Thymus (tissue), 11 donors: ENCODE measurements around the gene LXN. TPM values are rescaled to one million over a fixed set of nuclear protein-coding genes. Genes with fewer than 3 reads are reported as not detected.
"Not testable (repeated sequence)": the region's sequence is repeated elsewhere in the genome, so short reads cannot be mapped to it uniquely, and the experiment has no call there.

Experiments
- DNase-seq, 9 donors: peaks; one replicate each; pipeline ENCODE4 v3.0.0-alpha.2; 2013; ENCODE audit warnings: low spot score in 9 of 9, low read depth in 6 of 9, missing footprints in 1 of 9
- H3K27ac ChIP-seq, 2 donors: one replicate each; pipeline ENCODE4 v1.5.1; 2013; ENCODE audit warnings: control low read depth in 1 of 2, low read depth in 1 of 2, low read length in 1 of 2, mild to moderate bottlenecking in 1 of 2, moderate library complexity in 1 of 2
- H3K27me3 ChIP-seq, 2 donors: one replicate each; pipeline ENCODE4 v1.5.1; 2013; ENCODE audit warnings: low read length in 1 of 2; ENCODE audit not compliant: control insufficient read depth in 2 of 2, insufficient read depth in 1 of 2
- H3K36me3 ChIP-seq, 2 donors: one replicate each; pipeline ENCODE4 v1.5.1; 2013; ENCODE audit warnings: low read length in 1 of 2, mild to moderate bottlenecking in 1 of 2, moderate library complexity in 1 of 2; ENCODE audit not compliant: control insufficient read depth in 2 of 2, insufficient read depth in 2 of 2
- H3K4me1 ChIP-seq, 2 donors: one replicate each; pipeline ENCODE4 v1.5.1; 2013; ENCODE audit warnings: low read length in 2 of 2; ENCODE audit not compliant: control insufficient read depth in 2 of 2, insufficient read depth in 2 of 2
- H3K4me3 ChIP-seq, 2 donors: one replicate each; pipeline ENCODE4 v1.5.1; 2013; ENCODE audit warnings: low read length in 2 of 2, control low read depth in 1 of 2, mild to moderate bottlenecking in 1 of 2
- H3K9me3 ChIP-seq, 2 donors: one replicate each; pipeline ENCODE4 v1.5.1; 2013; ENCODE audit warnings: low read length in 1 of 2, mild to moderate bottlenecking in 1 of 2; ENCODE audit not compliant: control insufficient read depth in 2 of 2, insufficient read depth in 1 of 2
- WGBS: extraction: QIAGEN DNeasy Blood & Tissue Kit; methylation state at CpG from one replicate; pipeline ENCODE4 v1.1.7; 2013; 5-methylcytosine and 5-hydroxymethylcytosine counted together
- polyA plus RNA-seq: library from polyadenylated mRNA; stranded (reverse); fragments of 200-250 nt; gene quantifications from one replicate; pipeline ENCODE4 v1.2.3, GENCODE V29; 2013
- total RNA-seq: library from RNA; stranded (reverse); fragments of 120-200 nt; gene quantifications from one replicate; pipeline ENCODE4 v1.2.4, GENCODE V29; 2013
- donor health status: healthy.

The LXN gene
- total and polyA plus RNA-seq, 2 donors = 16.5 to 21.9 TPM

- peaks cover 4 to 7% of the 10 kb centered on the region in 2 donors for H3K36me3 ChIP-seq
- no peaks in the 10 kb centered on the region for H3K9me3 ChIP-seq
- DNase-seq = no peak
- H3K4me1 ChIP-seq = no peaks in the 10 kb centered on the region
- H3K27me3 ChIP-seq = no peaks in the 10 kb centered on the region
- no peak overlapping the region for H3K4me3 ChIP-seq
- H3K27ac ChIP-seq = no peak overlapping the region
- 90% methylated on average over 4 of the region's 4 CpGs for WGBS
Observed at GRCh38 chr3:158710601-158711000, 38.2 kb upstream of the LXN start.

DNA sequence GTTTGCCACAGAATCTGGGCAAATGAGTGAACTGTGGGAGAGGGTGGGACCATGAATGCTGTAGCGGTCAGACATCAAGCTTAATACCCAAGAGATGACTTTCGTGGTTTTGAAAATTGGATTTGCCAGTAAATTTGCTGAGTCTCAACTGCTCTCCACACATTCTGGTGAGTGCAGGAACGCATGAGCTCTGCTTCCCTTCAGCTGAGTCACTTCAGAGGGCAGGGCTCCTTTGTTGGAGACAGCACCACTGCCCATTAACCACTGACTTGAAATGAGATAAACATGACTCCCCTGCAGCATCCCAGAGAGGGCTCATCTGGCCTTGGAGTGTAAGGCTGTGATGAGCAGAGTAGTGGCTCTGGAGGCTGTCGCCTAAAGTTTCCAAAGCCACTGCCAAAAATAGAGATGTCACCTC, 37.2 kb upstream of the LXN start:
- Histone ChIP-seq H3K27ac (no peak overlapping the region), H3K4me3 (no peak overlapping the region), H3K4me1 (no peaks in the 10 kb centered on the region), H3K9me3 (no peaks in the 10 kb centered on the region), H3K36me3 (peaks cover 4 to 6% of the 10 kb centered on the region in 2 donors), H3K27me3 (no peaks in the 10 kb centered on the region)
- no peak for DNase-seq
- 96% methylated on average over 4 of the region's 4 CpGs for WGBS

DNA sequence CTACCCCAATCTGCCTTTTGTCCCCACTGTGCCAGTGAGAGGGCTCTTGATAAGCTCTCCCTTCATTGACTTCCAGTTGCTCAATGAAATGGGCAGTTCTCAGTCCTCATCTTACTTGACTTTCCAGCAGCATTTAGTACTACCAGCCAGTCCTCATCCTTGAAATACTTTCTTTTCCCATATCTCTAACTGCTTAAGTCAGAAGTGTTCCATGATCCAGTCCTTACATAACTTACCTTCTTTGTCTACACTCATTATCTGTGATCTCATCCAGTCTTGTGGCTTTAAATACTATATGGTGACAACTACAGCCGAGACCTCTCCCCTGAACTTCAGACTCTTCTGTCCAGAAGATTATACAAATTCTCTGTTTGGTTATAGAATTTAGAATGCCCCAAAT, 31.1 kb upstream of the LXN start:
- Histone ChIP-seq H3K27me3 (no peaks in the 10 kb centered on the region), H3K27ac (no peak overlapping the region), H3K9me3 (no peaks in the 10 kb centered on the region), H3K4me3 (no peak overlapping the region), H3K36me3 (no peaks in the 10 kb centered on the region), H3K4me1 (no peaks in the 10 kb centered on the region)
- no peak for DNase-seq
- WGBS = 97% methylated on average over 1 of the region's 1 CpG

GRCh38 chr3:158702815-158703481, 30.5 kb upstream of the LXN start:
- H3K27me3 ChIP-seq = no peaks in the 10 kb centered on the region
- no peaks in the 10 kb centered on the region for H3K4me1 ChIP-seq
- WGBS = 93% methylated on average over 4 of the region's 4 CpGs
- no peak overlapping the region for H3K27ac ChIP-seq
- H3K9me3 ChIP-seq = no peaks in the 10 kb centered on the region
- DNase-seq = no peak
- no peaks in the 10 kb centered on the region for H3K36me3 ChIP-seq
- no peak overlapping the region for H3K4me3 ChIP-seq

- DNase-seq = no peak
- WGBS = 95% methylated on average over 4 of the region's 4 CpGs
- no peaks in the 10 kb centered on the region for H3K36me3 ChIP-seq
- H3K4me3 ChIP-seq = no peak overlapping the region
- no peaks in the 10 kb centered on the region for H3K9me3 ChIP-seq
- H3K4me1 ChIP-seq = no peaks in the 10 kb centered on the region
- no peak overlapping the region for H3K27ac ChIP-seq
- H3K27me3 ChIP-seq = no peaks in the 10 kb centered on the region
Observed at GRCh38 chr3:158701420-158702065, 29.1 kb upstream of the LXN start.

DNA sequence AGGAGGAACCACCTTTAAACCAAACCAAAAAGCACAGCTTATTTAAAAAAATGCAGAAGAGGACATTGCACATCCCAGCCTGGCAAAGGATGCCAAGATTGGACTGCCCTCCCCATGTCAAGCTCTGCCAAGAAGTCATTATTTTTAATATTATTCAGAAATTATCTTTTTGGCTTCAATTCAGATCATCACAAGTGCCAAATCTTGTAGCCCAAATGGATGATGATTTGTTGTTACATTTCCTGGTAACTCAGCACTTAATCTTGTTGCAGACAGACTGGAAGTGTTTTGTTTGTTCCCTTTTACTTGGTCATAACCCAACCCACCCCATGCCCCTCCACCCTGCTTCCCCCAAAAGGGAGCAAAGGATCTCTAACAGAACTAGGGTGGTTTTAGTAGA, 28.1 kb upstream of the LXN start:
- Histone ChIP-seq H3K4me1 (no peaks in the 10 kb centered on the region), H3K4me3 (no peak overlapping the region), H3K27me3 (no peaks in the 10 kb centered on the region), H3K9me3 (no peaks in the 10 kb centered on the region), H3K27ac (no peak overlapping the region), H3K36me3 (no peaks in the 10 kb centered on the region)
- no peak for DNase-seq

GRCh38 chr3:158696618-158697017, 24.2 kb upstream of the LXN start:
- Histone ChIP-seq H3K4me3 (no peak overlapping the region), H3K4me1 (no peaks in the 10 kb centered on the region), H3K27me3 (no peaks in the 10 kb centered on the region), H3K9me3 (no peaks in the 10 kb centered on the region), H3K36me3 (peaks cover 0 to 10% of the 10 kb centered on the region in 2 donors), H3K27ac (no peak overlapping the region)
- no peak for DNase-seq
- WGBS = 97% methylated on average over 2 of the region's 2 CpGs

GRCh38 chr3:158693866-158694456, 21.5 kb upstream of the LXN start:
- DNase-seq, H3K4me1 ChIP-seq, H3K27ac ChIP-seq, H3K9me3 ChIP-seq, H3K27me3 ChIP-seq, H3K4me3 ChIP-seq: not testable (repeated sequence)
- peaks cover 0 to 14% of the 10 kb centered on the region in 2 donors for H3K36me3 ChIP-seq
- 82% methylated on average over 3 of the region's 3 CpGs for WGBS

GRCh38 chr3:158685159-158685558, 12.7 kb upstream of the LXN start:
- peaks cover 3% of the 10 kb centered on the region in 2 donors for H3K36me3 ChIP-seq
- no peak for DNase-seq

More at GRCh38 chr3:158685159-158685558, 12.7 kb upstream of the LXN start:
- H3K4me3 ChIP-seq = no peak overlapping the region
- no peak overlapping the region for H3K27ac ChIP-seq
- WGBS = 96% methylated on average over 2 of the region's 2 CpGs
- no peaks in the 10 kb centered on the region for H3K27me3 ChIP-seq
- no peaks in the 10 kb centered on the region for H3K4me1 ChIP-seq
- no peaks in the 10 kb centered on the region for H3K9me3 ChIP-seq
